Suppressor macrophage treated with lipopolysaccharide for 4 hours (primary cell): Measurements from ENCODE around the gene ALDH16A1.

Source experiments
- DNase-seq: peaks from one replicate; pipeline ENCODE4 v3.0.0-alpha.2; 2020

Gene ALDH16A1

GRCh38 chr19:49453013-49453756 is at the start of gene ALDH16A1:
Gene ALDH16A1 (plus strand): TSS chr19:49453225. CDS start chr19:49453332, 107 bp downstream.
- DNase-seq: peak; percentile 99

DNA sequence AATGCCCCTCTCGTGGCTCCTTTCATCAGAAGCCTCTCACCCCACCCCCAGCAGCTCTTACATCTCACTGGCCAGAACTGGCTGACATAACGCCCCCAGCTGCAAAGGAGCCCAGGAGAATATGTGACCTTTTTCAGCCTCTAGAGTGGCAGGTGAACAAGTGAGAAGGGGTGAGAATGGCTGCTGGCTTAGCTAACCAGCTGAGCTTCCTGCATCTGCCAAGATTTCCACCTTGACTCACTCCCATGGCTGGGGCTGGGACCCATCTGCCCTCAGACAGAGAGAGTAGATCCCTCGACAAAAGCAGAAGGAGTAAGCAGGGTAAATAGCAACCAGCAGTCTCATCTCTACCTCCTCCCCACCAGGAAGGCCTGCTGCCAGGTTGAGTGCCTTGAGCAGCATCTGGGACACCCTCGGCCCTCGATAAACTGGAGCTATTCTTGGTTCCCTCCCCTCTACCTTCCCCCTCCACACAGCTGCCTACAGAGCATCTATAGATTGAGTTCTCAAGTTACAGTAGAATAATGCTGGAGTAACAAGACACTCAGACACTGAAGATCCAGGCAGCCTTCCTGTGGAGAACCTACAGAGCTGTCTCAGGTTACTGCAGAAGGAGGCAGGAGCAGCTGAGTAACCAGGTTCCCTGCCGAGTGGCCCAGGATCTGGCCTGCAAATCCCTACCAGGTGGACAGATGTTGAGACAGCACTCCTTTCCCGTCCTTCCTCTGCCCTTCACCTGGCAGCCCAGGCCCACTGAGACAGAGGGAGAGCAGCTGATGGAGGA is 49.4 kb upstream of the ALDH16A1 start:
- no peak for DNase-seq

DNA sequence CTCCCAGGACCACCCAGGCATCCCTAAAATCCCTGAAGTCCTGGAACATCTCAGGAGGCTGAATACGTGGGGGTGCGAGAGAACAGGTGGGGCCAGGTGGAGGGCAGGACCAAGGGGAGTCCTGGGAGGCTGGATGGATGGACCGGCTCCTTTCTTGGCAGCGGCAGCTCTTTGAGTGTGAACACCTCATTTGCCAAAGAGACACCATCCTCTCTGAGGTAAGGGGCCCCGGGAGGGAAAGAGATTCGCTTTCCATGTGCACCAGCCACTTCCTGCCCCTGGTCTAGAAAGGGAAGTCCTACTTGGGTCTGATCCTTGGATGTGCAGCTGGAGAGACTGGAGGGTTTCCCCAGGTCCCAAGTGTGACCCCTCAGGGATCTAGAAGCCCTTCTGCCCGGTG is 45.9 kb upstream of the ALDH16A1 start:
- DNase-seq: no peak

- DNase-seq: no peak
Observed at GRCh38 chr19:49407482-49408015, 45.5 kb upstream of the ALDH16A1 start.

GRCh38 chr19:49408816-49409440 is 44.1 kb upstream of the ALDH16A1 start:
- peak; percentile 45 for DNase-seq

GRCh38 chr19:49409441-49410029 is 43.5 kb upstream of the ALDH16A1 start:
- DNase-seq: peak; percentile 70

GRCh38 chr19:49411681-49412326 is 41.2 kb upstream of the ALDH16A1 start:
- DNase-seq: no peak

DNA sequence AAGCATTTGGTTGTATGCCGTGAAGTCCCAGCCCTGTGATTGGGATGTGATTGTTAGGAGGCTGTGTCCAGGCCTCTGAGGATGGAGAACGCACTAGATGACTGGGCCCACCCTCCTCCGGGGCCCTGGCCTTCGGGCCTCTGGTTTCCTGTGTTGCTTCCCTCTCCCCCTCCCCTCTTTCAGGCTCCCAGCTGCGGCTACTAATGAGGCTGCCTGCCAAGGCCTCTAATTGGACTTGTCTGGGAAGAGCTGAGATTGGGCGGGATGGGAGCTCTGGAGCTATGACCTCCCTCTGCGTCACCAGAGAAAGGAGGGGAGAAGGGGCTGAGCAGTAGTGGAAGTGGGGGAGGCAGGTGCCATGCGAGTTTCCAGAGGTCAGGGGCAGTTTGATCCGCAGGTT is 39.7 kb upstream of the ALDH16A1 start:
- no peak for DNase-seq

DNA sequence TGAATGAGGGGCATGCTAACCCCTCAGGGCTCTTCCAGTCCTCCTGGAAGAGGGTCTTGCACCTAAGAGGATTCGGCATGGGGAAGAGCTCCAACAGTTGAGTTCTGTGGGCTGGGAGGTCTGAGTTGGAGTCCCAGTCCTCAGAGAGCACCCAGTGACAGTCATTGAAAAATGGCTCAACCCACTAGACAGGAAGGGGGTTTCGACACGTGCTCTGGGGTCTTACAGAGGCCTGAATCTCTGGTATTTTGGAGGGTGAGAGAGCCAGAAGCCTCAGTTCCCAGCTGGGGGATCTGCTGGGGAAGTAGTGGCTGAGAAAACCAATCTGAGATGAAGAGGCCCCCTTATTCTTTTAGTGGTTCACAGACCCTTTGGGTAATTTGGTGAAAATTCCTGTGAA is 38.8 kb upstream of the ALDH16A1 start:
- DNase-seq: no peak

GRCh38 chr19:49415102-49415809 is 37.8 kb upstream of the ALDH16A1 start:
- DNase-seq: no peak

- DNase-seq: no peak
Observed at GRCh38 chr19:49415810-49416200, 37.2 kb upstream of the ALDH16A1 start.

DNA sequence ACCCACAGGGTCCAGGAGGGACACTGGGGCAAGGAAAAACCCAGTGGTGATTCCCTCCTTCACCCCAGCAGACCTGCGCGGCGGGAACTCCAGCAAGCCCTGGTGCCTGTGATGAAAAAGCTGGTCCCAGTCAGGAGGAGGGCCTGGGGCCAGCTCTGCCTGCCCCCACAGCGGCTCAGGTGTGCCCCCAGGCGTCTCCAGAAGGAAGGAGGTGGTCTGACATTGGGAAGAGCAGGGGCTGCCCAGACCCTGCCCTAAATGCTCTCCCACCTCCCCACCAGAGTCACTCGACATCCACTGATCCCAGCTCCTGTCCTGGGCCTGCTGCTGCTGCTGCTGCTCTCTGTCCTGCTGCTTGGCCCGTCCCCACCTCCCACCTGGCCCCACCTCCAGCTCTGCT is 35.9 kb upstream of the ALDH16A1 start:
- no peak for DNase-seq

- no peak for DNase-seq
Observed at GRCh38 chr19:49418511-49418910, 34.5 kb upstream of the ALDH16A1 start.

DNA sequence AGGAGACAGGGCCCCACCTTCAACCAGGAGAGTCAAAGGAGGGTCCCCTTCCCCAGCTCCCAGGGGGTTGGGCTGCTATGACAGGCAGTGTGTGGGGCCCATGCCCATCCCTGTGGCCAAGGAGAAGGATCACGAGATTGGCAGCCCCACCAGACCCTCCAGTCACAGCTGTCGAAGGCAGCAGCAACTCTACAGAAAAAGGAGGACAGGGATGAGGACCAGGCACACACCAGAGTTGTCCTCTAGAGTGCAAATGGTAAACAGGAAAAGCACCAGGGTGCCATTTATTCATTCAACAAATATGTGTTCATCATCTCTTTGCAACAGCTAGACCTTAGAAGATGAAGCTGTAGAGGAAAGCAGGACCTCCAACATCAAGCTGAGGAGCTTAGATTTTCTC is 33.9 kb upstream of the ALDH16A1 start:
- DNase-seq: no peak

DNA sequence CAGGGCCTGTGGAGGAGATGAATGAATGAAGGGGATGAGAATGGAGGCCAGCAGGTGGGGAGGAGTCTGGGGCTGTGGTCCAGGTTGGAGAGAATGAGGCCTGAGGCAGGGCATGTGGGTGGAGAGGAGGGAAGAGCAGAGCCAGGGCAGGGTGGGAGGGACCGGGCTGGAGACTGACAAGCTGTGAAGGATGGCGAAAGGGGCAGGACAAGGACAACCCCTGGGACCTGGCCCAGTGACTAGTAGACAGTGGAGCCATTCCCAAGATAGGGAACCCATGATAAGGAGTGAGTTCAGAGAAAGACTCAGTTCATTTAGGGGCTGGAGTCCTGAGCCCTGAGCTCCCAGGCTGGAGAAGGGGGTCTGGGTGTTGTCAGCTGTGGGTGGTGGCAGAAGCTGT is 32.8 kb upstream of the ALDH16A1 start:
- no peak for DNase-seq

DNA sequence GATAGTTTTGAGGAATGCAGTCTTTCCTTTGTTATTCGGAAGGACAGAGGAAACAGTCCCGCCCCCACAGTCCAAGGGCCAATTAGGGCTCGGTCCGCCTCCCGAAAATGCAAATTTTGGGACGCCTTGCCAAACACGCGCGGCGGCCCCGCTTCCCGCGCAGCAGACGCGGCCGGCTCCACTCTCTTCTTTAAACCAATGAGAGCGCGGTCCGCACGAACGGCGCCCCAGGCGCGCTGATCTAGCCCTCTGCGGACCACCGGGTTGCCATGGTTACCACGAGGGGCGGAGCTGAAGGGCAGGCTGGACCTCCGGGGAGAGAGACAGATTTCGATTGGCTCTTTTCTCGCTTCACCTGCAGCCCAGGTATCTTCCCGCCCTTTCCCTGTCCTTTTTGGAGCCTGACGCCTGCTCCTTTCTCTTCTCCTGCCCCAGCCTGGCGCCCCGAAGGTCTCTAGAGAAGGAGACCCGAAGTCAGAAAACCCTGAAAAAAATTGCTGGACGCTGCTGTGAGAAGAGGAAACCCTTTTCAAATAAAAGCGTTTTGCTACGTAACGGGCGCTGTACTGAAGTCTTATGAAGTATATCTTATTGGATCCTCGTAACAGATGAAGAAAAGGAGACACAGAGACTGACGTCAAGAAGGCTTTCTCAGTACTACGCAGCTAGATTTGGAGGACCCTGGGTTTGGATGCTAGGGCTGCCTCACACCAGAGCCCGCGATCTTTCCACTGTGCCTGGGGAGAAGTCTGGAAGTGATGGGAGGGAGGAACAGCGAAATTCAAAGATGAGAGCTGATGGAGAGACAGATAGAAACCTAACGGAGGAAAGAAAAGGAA is 31.8 kb upstream of the ALDH16A1 start:
- peak; percentile 67 for DNase-seq

- DNase-seq: no peak
Observed at GRCh38 chr19:49421878-49422202, 31.2 kb upstream of the ALDH16A1 start.

DNA sequence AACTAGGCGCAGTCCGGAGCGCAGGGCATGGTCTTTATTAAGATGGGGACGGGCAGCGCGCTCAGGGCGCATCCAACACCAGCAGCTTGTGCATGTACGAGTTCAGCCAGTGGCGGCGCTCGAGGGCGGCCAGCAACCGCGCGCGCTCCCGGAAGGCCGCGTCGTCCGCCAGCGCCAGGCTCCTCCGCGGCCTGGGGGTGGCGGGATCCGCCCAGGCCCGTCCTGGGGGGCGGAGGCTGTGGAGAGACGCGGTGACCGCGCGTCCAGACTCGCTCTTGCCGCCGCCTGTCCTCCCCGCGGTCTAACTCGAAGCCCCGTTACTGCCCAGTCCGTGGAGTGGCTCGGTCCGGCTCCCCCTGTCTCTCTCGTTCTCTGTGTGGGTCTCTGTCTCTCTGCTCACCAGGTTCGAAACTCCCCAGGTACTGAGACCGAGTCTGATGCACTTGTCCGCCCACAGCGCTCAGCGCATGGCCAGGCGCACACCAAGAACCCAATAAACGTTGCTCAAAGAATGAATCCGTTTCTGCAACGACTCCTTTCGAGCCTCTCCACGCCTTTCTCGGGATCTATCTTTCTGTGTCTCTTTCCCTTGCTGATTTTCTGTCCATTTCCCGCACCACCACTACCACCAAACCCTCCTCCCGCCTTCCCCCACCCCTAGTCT is 30.5 kb upstream of the ALDH16A1 start:
- DNase-seq: peak; percentile 54

DNA sequence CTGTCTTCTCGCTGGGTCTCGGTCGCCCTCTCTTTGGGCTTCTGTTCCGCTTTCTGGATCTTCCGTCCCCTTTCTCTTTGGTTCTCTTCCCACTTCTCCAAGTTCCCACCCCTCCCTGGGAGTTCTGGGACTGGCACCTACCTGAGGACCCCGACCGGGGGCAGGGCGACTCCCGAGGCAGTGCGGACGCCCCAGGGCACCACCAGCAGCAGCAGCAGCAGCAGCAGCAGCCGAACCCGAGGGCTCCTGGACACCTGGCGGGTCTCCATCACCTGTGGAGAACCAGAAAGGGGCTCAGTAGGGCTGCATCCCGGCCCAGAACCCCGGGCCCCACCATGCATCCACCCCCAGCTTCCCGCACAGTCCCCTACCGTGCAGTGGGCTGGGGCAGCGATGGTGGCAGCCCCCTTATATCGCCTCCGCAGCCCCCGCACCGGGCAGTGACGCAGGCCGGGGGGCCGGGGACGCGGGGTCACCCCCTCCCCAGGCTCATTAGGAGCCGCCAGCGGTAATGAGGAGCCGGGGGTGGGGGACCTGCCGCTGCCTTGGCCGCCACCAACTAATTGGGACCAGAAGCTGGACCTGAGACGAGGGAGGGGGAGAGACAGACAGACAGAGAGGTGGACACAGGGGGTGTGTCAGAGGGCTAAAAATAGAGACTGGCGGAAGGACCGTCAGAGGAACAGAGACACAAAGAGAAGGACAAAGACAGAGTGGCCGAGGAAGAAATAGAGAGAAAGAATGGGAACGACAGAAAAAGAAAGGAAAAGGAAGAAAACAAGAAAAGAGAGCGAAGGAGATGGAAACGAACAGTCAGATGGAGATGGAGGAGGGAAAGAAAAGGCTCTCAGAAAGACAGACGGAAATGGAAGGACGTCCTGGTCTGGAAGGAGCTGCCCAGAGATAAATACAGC is 29.7 kb upstream of the ALDH16A1 start, which contains the start of gene PTH2:
Gene PTH2 (minus strand): TSS at position 371 of the 914 bp plus-strand sequence. CDS start 102 bp downstream, at position 269.
- DNase-seq: no peak

- DNase-seq: no peak
Observed at GRCh38 chr19:49423985-49424303, 29.1 kb upstream of the ALDH16A1 start.
